Naive thymus-derived CD8-positive, alpha-beta T cell (primary cell): ENCODE data around the gene AXIN1. TPM values are rescaled to one million over a fixed set of nuclear protein-coding genes. Genes with fewer than 3 reads are reported as not detected.
"Not testable (repeated sequence)": the region's sequence is repeated elsewhere in the genome, so short reads cannot be mapped to it uniquely, and the experiment has no call there.

Experiments used
- ATAC-seq, 2 donors: fragments of 150-1000 bp; cut with Tn5 transposase in 1 of 2; sonication (Bioruptor Pico), chemical (Tn5 transposase) in 1 of 2; 1 replicate in 1 of 2; 2 replicates in 1 of 2; pipeline ENCODE4 v1.10.0; 2021; ENCODE audit warnings: mild to moderate bottlenecking in 2 of 2, moderate library complexity in 2 of 2
- POLR2A ChIA-PET: fragments of 350-600 bp; sonication (Branson Sonifier 250); formaldehyde crosslinking; loops from one replicate; lab custom pipeline; 2021; ENCODE audit warnings: antibody characterized with exemption; lab: Charles Lee
- DNase-seq, 10 donors: peaks; one replicate each; pipeline versions ENCODE4 v3.0.0 to v3.0.0-alpha.2; 2020 to 2022
- H3K27ac Mint-ChIP-seq, 10 donors: one replicate each; pipeline ENCODE4 v1.8.0; 2020 to 2022; ENCODE audit warnings: mild to moderate bottlenecking in 10 of 10, mixed read lengths in 10 of 10, moderate library complexity in 4 of 10, inconsistent platforms in 1 of 10
- H3K27me3 Mint-ChIP-seq, 5 donors: one replicate each; pipeline ENCODE4 v1.8.0; 2021 to 2022; ENCODE audit warnings: mixed read lengths in 5 of 5
- H3K36me3 Mint-ChIP-seq, 3 donors: one replicate each; pipeline ENCODE4 v1.8.0; 2020 to 2022; ENCODE audit warnings: mixed read lengths in 3 of 3, mild to moderate bottlenecking in 2 of 3, inconsistent platforms in 1 of 3
- H3K4me1 Mint-ChIP-seq, 4 donors: one replicate each; pipeline ENCODE4 v1.8.0; 2021 to 2022; ENCODE audit warnings: mixed read lengths in 4 of 4
- H3K4me3 Mint-ChIP-seq, 10 donors: one replicate each; pipeline ENCODE4 v1.8.0; 2020 to 2022; ENCODE audit warnings: mild to moderate bottlenecking in 10 of 10, mixed read lengths in 10 of 10, moderate library complexity in 6 of 10, inconsistent platforms in 1 of 10
- H3K9me3 Mint-ChIP-seq, 9 donors: one replicate each; pipeline ENCODE4 v1.8.0; 2020 to 2022; ENCODE audit warnings: mixed read lengths in 9 of 9, mild to moderate bottlenecking in 3 of 9, inconsistent platforms in 1 of 9, moderate library complexity in 1 of 9
- polyA plus RNA-seq, 3 donors: library from polyadenylated mRNA; unstranded; fragments of 300-500 nt; fragmentation: Illumina TruSeq; gene quantifications; one replicate each; pipeline ENCODE4 v1.2.3, GENCODE V29; 2021
- total RNA-seq, 8 experiments: library from RNA in 2 of 8; stranded (reverse) in 2 of 8; gene quantifications; one replicate each; pipeline ENCODE4 v1.2.3 and lab custom pipeline; 2021 to 2026

AXIN1 gene
- total and polyA plus RNA-seq, 5 experiments from 2014 or later = 1.6 to 44.0 (median 4.1) TPM

GRCh38 chr16:379961-380761, 27.6 kb upstream of the AXIN1 start:
- Mint-ChIP-seq H3K27ac (peak overlapping the region; percentile 77 to 98 (median 93)), H3K4me3 (peak overlapping the region; percentile 50 to 94 (median 86)), H3K4me1 (peaks cover 10 to 31% (median 27%) of the 10 kb centered on the region in 4 donors), H3K36me3 (peaks cover 0 to 7% (median 0%) of the 10 kb centered on the region in 3 donors), H3K9me3 (no peaks in the 10 kb centered on the region), H3K27me3 (no peaks in the 10 kb centered on the region)
- DNase-seq (peak in 4 of 10 donors; percentile 42 to 66 (median 46)), ATAC-seq (peak in 1 of 2 donors; percentile 57)
- POLR2A ChIA-PET = interaction anchor here (0.7 to 6.6 kb wide), 9 partner anchors 9 to 145 kb away, joined by 3 to 72 read pairs (median 6); partner anchors contain the start of genes AXIN1, DECR2, FAM234A and MRPL28

GRCh38 chr16:379183-379960, 26.8 kb upstream of the AXIN1 start:
- H3K4me1 Mint-ChIP-seq = peaks cover 10 to 30% (median 26%) of the 10 kb centered on the region in 4 donors
- peak overlapping the region in 9 of 10 donors; percentile 83 to 94 (median 87) for H3K4me3 Mint-ChIP-seq
- DNase-seq (no peak), ATAC-seq (no peak)
- H3K27ac Mint-ChIP-seq = peak overlapping the region in 9 of 10 donors; percentile 35 to 98 (median 94)
- peaks cover 0 to 12% (median 0%) of the 10 kb centered on the region in 3 donors for H3K36me3 Mint-ChIP-seq
- no peaks in the 10 kb centered on the region for H3K9me3 Mint-ChIP-seq
- no peaks in the 10 kb centered on the region for H3K27me3 Mint-ChIP-seq
- POLR2A ChIA-PET = interaction anchor here (0.6 to 6.6 kb wide), 9 partner anchors 8 to 144 kb away, joined by 4 to 72 read pairs (median 6); partner anchors contain the start of genes AXIN1, DECR2, FAM234A and MRPL28

- Mint-ChIP-seq H3K4me1 (peaks cover 10 to 25% (median 21%) of the 10 kb centered on the region in 4 donors), H3K4me3 (peak overlapping the region in 8 of 10 donors; percentile 11 to 87 (median 56)), H3K36me3 (peaks cover 0 to 14% (median 0%) of the 10 kb centered on the region in 3 donors), H3K27me3 (no peaks in the 10 kb centered on the region), H3K27ac (peak overlapping the region in 9 of 10 donors; percentile 8 to 94 (median 66)), H3K9me3 (no peaks in the 10 kb centered on the region)
- POLR2A ChIA-PET = interaction anchor here (0.6 to 5.3 kb wide), 6 partner anchors 8 to 127 kb away, joined by 4 to 61 read pairs (median 6); partner anchors contain the start of genes AXIN1 and MRPL28
- no peak for ATAC-seq
- no peak for DNase-seq
These were observed 26.3 kb upstream of the AXIN1 start for GRCh38 chr16:378821-379182.

GRCh38 chr16:378113-378820, 25.7 kb upstream of the AXIN1 start:
- H3K36me3 Mint-ChIP-seq = peaks cover 0 to 19% (median 0%) of the 10 kb centered on the region in 3 donors
- not testable (repeated sequence) for DNase-seq, ATAC-seq, H3K9me3 Mint-ChIP-seq, H3K27me3 Mint-ChIP-seq
- H3K27ac Mint-ChIP-seq = peak overlapping the region in 6 of 10 donors; percentile 8 to 94 (median 42)
- H3K4me3 Mint-ChIP-seq = peak overlapping the region in 5 of 10 donors; percentile 11 to 84 (median 36)
- POLR2A ChIA-PET = interaction anchor here (1.5 to 5.3 kb wide), 3 partner anchors 7 to 23 kb away, joined by 4 to 61 read pairs (median 22); partner anchors contain the start of gene MRPL28
- H3K4me1 Mint-ChIP-seq = peaks cover 6 to 22% (median 16%) of the 10 kb centered on the region in 4 donors

- H3K36me3 Mint-ChIP-seq = peaks cover 0 to 25% (median 0%) of the 10 kb centered on the region in 3 donors
- DNase-seq (no peak), ATAC-seq (no peak)
- H3K27me3 Mint-ChIP-seq = no peaks in the 10 kb centered on the region
- H3K4me3 Mint-ChIP-seq = no peak overlapping the region
- H3K4me1 Mint-ChIP-seq = peaks cover 4 to 20% (median 10%) of the 10 kb centered on the region in 4 donors
- H3K27ac Mint-ChIP-seq = peak overlapping the region in 1 of 10 donors; percentile 94
- no peaks in the 10 kb centered on the region for H3K9me3 Mint-ChIP-seq
- POLR2A ChIA-PET = no interaction called here
These were observed 25.0 kb upstream of the AXIN1 start for GRCh38 chr16:377419-377951.

- Mint-ChIP-seq H3K27ac (no peak overlapping the region), H3K9me3 (no peaks in the 10 kb centered on the region), H3K36me3 (peaks cover 0 to 29% (median 0%) of the 10 kb centered on the region in 3 donors), H3K4me1 (peaks cover 4 to 19% (median 9%) of the 10 kb centered on the region in 4 donors), H3K27me3 (no peaks in the 10 kb centered on the region), H3K4me3 (no peak overlapping the region)
- POLR2A ChIA-PET = no interaction called here
- no peak for DNase-seq
- no peak for ATAC-seq
These were observed 24.4 kb upstream of the AXIN1 start for GRCh38 chr16:376817-377418.

- ATAC-seq (no peak), DNase-seq (no peak)
- H3K36me3 Mint-ChIP-seq = peaks cover 0 to 31% (median 0%) of the 10 kb centered on the region in 3 donors
- peaks cover 4 to 22% (median 11%) of the 10 kb centered on the region in 4 donors for H3K4me1 Mint-ChIP-seq
- POLR2A ChIA-PET = no interaction called here
- no peak overlapping the region for H3K27ac Mint-ChIP-seq
- H3K27me3 Mint-ChIP-seq = no peaks in the 10 kb centered on the region
- H3K4me3 Mint-ChIP-seq = peak overlapping the region in 1 of 10 donors; percentile 39
- no peaks in the 10 kb centered on the region for H3K9me3 Mint-ChIP-seq
These were observed 23.6 kb upstream of the AXIN1 start for GRCh38 chr16:375927-376816.

GRCh38 chr16:375212-375611, 22.7 kb upstream of the AXIN1 start:
- DNase-seq (no peak), ATAC-seq (no peak)
- peaks cover 0 to 31% (median 0%) of the 10 kb centered on the region in 3 donors for H3K36me3 Mint-ChIP-seq
- no peaks in the 10 kb centered on the region for H3K27me3 Mint-ChIP-seq
- no peak overlapping the region for H3K4me3 Mint-ChIP-seq
- H3K4me1 Mint-ChIP-seq = peaks cover 6 to 24% (median 13%) of the 10 kb centered on the region in 4 donors
- no peaks in the 10 kb centered on the region for H3K9me3 Mint-ChIP-seq
- no peak overlapping the region for H3K27ac Mint-ChIP-seq
- POLR2A ChIA-PET = no interaction called here

GRCh38 chr16:374616-374926, 22.0 kb upstream of the AXIN1 start:
- Mint-ChIP-seq H3K27ac (no peak overlapping the region), H3K9me3 (no peaks in the 10 kb centered on the region), H3K36me3 (peaks cover 0 to 29% (median 0%) of the 10 kb centered on the region in 3 donors), H3K4me1 (peaks cover 3 to 23% (median 14%) of the 10 kb centered on the region in 4 donors), H3K27me3 (no peaks in the 10 kb centered on the region), H3K4me3 (no peak overlapping the region)
- ATAC-seq = no peak
- POLR2A ChIA-PET = no interaction called here
- no peak for DNase-seq

GRCh38 chr16:373848-374615, 21.5 kb upstream of the AXIN1 start:
- ATAC-seq (no peak), DNase-seq (no peak)
- peaks cover 0 to 29% (median 0%) of the 10 kb centered on the region in 3 donors for H3K36me3 Mint-ChIP-seq
- H3K9me3 Mint-ChIP-seq = no peaks in the 10 kb centered on the region
- POLR2A ChIA-PET = no interaction called here
- no peaks in the 10 kb centered on the region for H3K27me3 Mint-ChIP-seq
- H3K27ac Mint-ChIP-seq = peak overlapping the region in 1 of 10 donors; percentile 67
- peaks cover 3 to 26% (median 16%) of the 10 kb centered on the region in 4 donors for H3K4me1 Mint-ChIP-seq
- no peak overlapping the region for H3K4me3 Mint-ChIP-seq
